Measurements from ENCODE around the gene SH2D3C. TPM values are rescaled to one million over a fixed set of nuclear protein-coding genes. Genes with fewer than 3 reads are reported as not detected.

The SH2D3C gene
- total and polyA plus RNA-seq, 9 of the 15 experiments (the other 6 are each of a cell fraction or from before 2014, with no cell fraction given), result 0.03 to 1.2 (median 0.22) TPM; not detected in 1

DNA sequence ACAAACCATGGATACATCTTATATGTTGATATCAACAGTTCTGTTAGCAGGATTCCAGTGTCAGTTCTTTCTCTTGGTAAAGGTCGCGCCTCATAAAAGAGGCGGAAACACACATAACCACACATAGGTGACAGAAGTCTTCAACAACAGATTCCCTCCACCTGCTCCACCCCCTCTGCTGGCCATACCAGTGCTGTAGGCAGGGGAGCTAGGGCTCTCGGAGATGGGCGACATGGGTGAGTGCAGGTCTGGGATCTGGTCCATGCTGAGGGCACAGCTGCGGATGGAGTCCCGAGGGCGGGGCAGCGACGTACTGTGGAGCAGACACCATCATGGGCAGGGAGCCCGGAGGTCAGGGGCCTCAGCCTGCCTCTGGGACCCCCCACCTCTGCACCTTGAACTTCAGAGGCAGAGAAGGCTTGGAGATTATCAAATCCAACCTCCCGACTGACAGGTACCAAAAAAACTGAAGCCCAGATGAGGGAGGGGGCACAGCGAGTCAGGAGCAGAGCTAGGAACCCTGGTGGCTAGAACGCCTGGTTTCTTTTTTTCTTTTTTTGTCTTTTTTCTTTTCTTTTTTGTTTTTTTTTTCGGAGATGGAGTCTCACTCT is 31.4 kb downstream of the SH2D3C start:
- 0 out of 6 replicates have a peak, but pooled peaks of 1 of the 3 experiments have one; percentile 11 for TF ChIP-seq CTCF (IDR thresholded peaks at IDR 0.05 in 2 of 3, conservative IDR thresholded peaks at IDR 0.05 in 1 of 3; ENCODE audit: insufficient read depth in 2 of 3, low read depth in 1 of 3, low read length in 3 of 3)
- peak; percentile 81 for TF ChIP-seq PRDM10 (IDR thresholded peaks at IDR 0.05; ENCODE audit: partially characterized antibody)
- no peak for TF ChIP-seq EHMT2 (IDR thresholded peaks at IDR 0.05)
- Histone ChIP-seq H3K9me3 (replicated peaks; ENCODE audit: control insufficient read depth, insufficient read depth, low read depth, low read length) (no peaks in the 10 kb centered on the region), H3K27ac (ENCODE audit: extremely low read depth, low read depth, low read length) (no peak overlapping the region), H3K9ac (ENCODE audit: insufficient read depth in 1 of 2, low read depth in 2 of 2, low read length in 2 of 2) (peak overlapping the region in 1 of 2 experiments; percentile 56; a peak in 1 of 4 replicates), H3K4me1 (replicated peaks in 1 of 2; ENCODE audit: control insufficient read depth in 2 of 2, insufficient read depth in 2 of 2, low read length in 2 of 2) (peaks cover 9 to 36% of the 10 kb centered on the region in 2 experiments; a peak in 4 of 5 replicates), H3K4me2 (ENCODE audit: insufficient read depth, low read length) (no peak overlapping the region), H3K4me3 (no peak overlapping the region), H3K36me3 (ENCODE audit: control insufficient read depth, insufficient read depth, low read length) (no peaks in the 10 kb centered on the region), H2AFZ (ENCODE audit: low read depth, low read length) (no peak overlapping the region), H4K20me1 (replicated peaks; ENCODE audit: control insufficient read depth, insufficient read depth, low read length) (peaks cover 11% of the 10 kb centered on the region), H3K27me3 (ENCODE audit: control insufficient read depth in 2 of 2, insufficient read depth in 2 of 2, low read length in 2 of 2) (peaks cover 9 to 36% of the 10 kb centered on the region in 2 experiments; a peak in 3 of 5 replicates), H3K9me1 (ENCODE audit: control insufficient read depth, insufficient read depth, low read length) (no peaks in the 10 kb centered on the region), H3K79me2 (ENCODE audit: control insufficient read depth, insufficient read depth, low read length) (no peaks in the 10 kb centered on the region)
- no TSS peak for BruUV-seq (replicated peaks)
- DNase-seq (ENCODE audit: extremely low read depth in 1 of 4, low spot score in 3 of 4) (peak in 1 of 4 experiments; percentile 22), FAIRE-seq (no peak), ATAC-seq (no peak)
- ChIA-PET CTCF (ENCODE audit: low intra/inter-chr PET ratio) (no interaction called here), POLR2A (interaction anchor here (0.6 to 1.3 kb wide), 4 partner anchors 9 to 367 kb away, joined by 3 read pairs; partner anchors contain the start of gene TOR2A)
- WGBS (ENCODE audit: insufficient coverage, low coverage, missing lambda C conversion rate), result 8% methylated on average over 15 of the region's 15 CpGs
- intact Hi-C loops (cut with micrococcal nuclease) (no loop called here), in situ Hi-C loops (cut with MboI) (no loop called here)

Measured in K562 (cell line).